ENCODE data around the gene ABHD2. TPM values are rescaled to one million over a fixed set of nuclear protein-coding genes. Genes with fewer than 3 reads are reported as not detected.

Gene ABHD2
- total and polyA plus RNA-seq, 8 donors, result 7.9 to 151 (median 117) TPM

GRCh38 chr15:89087161-89087829 lies 961 bp upstream of the ABHD2 start:
- Histone ChIP-seq H3K4me1 (peaks cover 7 to 25% (median 24%) of the 10 kb centered on the region in 3 donors), H3K9me3 (no peaks in the 10 kb centered on the region), H3K36me3 (no peaks in the 10 kb centered on the region), H3K27me3 (no peaks in the 10 kb centered on the region), H3K27ac (peak overlapping the region; percentile 35 to 97 (median 70)), H3K4me3 (peak overlapping the region in 2 of 4 donors; percentile 39 to 97)
- 62% methylated on average over 13 of the region's 13 CpGs for WGBS, 2 donors
- FAIRE-seq (no peak), ATAC-seq (no peak), DNase-seq (peak in 1 of 6 donors; percentile 38)
- intact Hi-C loops (cut with DNase I), result no loop called here
- no peak for TF ChIP-seq CTCF (IDR thresholded peaks at IDR 0.05)

GRCh38 chr15:89088605-89089315 lies 504 bp downstream of the ABHD2 start:
- no peaks in the 10 kb centered on the region for H3K36me3 ChIP-seq
- intact Hi-C loops (cut with DNase I), result no loop called here
- peak overlapping the region; percentile 96 to 99 (median 96) for H3K4me3 ChIP-seq
- no peak for FAIRE-seq
- no peak for TF ChIP-seq CTCF (IDR thresholded peaks at IDR 0.05)
- H3K4me1 ChIP-seq, result peaks cover 15 to 39% (median 28%) of the 10 kb centered on the region in 3 donors
- H3K27ac ChIP-seq, result peak overlapping the region; percentile 85 to 97 (median 95)
- 2% methylated on average over 44 of the region's 44 CpGs for WGBS, 2 donors
- no peaks in the 10 kb centered on the region for H3K9me3 ChIP-seq
- ATAC-seq, result peak; percentile 53 to 63 (median 60)
- no peaks in the 10 kb centered on the region for H3K27me3 ChIP-seq
- peak; percentile 73 to 90 (median 81) for DNase-seq

GRCh38 chr15:89089316-89090230 lies 1.3 kb downstream of the ABHD2 start:
- Histone ChIP-seq H3K27me3 (no peaks in the 10 kb centered on the region), H3K27ac (peak overlapping the region; percentile 85 to 97 (median 95)), H3K36me3 (no peaks in the 10 kb centered on the region), H3K9me3 (no peaks in the 10 kb centered on the region), H3K4me3 (peak overlapping the region; percentile 96 to 99 (median 96)), H3K4me1 (peaks cover 23 to 47% (median 36%) of the 10 kb centered on the region in 3 donors)
- peak in 1 of 6 donors; percentile 53 for DNase-seq
- TF ChIP-seq CTCF (IDR thresholded peaks at IDR 0.05), result no peak
- FAIRE-seq, result no peak
- ATAC-seq, result peak in 1 of 4 donors; percentile 6
- intact Hi-C loops (cut with DNase I), result no loop called here
- WGBS, 2 donors, result 21 to 22% methylated on average over 5 of the region's 5 CpGs

GRCh38 chr15:89090791-89091626 lies 2.8 kb downstream of the ABHD2 start:
- H3K36me3 ChIP-seq, result no peaks in the 10 kb centered on the region
- no peak for TF ChIP-seq CTCF (IDR thresholded peaks at IDR 0.05)
- no peaks in the 10 kb centered on the region for H3K27me3 ChIP-seq
- intact Hi-C loops (cut with DNase I), result no loop called here
- peak overlapping the region; percentile 85 to 97 (median 95) for H3K27ac ChIP-seq
- ATAC-seq (peak; percentile 8 to 39 (median 22)), FAIRE-seq (no peak), DNase-seq (peak in 5 of 6 donors; percentile 57 to 77 (median 69))
- no peaks in the 10 kb centered on the region for H3K9me3 ChIP-seq
- peak overlapping the region in 2 of 4 donors; percentile 97 to 99 for H3K4me3 ChIP-seq
- peaks cover 29 to 49% (median 37%) of the 10 kb centered on the region in 3 donors for H3K4me1 ChIP-seq
- 11 to 14% methylated on average over 12 of the region's 12 CpGs for WGBS, 2 donors
